HFFc6 (cell line): Measurements from ENCODE around the gene ARIH2. TPM values are rescaled to one million over a fixed set of nuclear protein-coding genes. Genes with fewer than 3 reads are reported as not detected.
A peak's percentile ranks its signal among the peaks of the same experiment; 100 is the strongest.

Source experiments
- DNase-seq: peaks from one replicate; pipeline ENCODE4 v3.0.0-alpha.2; 2018
- H3K27ac Mint-ChIP-seq: 2 replicates; pipeline ENCODE4 v1.8.0; 2020; ENCODE audit warnings: mild to moderate bottlenecking, mixed read lengths
- H3K27me3 Mint-ChIP-seq: 2 replicates; pipeline ENCODE4 v1.8.0; 2021; ENCODE audit warnings: mild to moderate bottlenecking, moderate library complexity, mixed read lengths; ENCODE audit not compliant: insufficient read depth
- H3K36me3 Mint-ChIP-seq: 2 replicates; pipeline ENCODE4 v1.8.0; 2021; ENCODE audit warnings: low read depth, mixed read lengths
- H3K4me1 Mint-ChIP-seq: 2 replicates; pipeline ENCODE4 v1.8.0; 2020; ENCODE audit warnings: low read depth, mixed read lengths
- H3K4me3 Mint-ChIP-seq: 2 replicates; pipeline ENCODE4 v1.8.0; 2020; ENCODE audit warnings: mild to moderate bottlenecking, moderate library complexity, mixed read lengths
- H3K9me3 Mint-ChIP-seq: 2 replicates; pipeline ENCODE4 v1.8.0; 2020; ENCODE audit warnings: mild to moderate bottlenecking, mixed read lengths
- CTCF ChIP-seq: fragments of 200-600 bp; sonication (generic); IDR thresholded peaks from 2 replicates; pipeline ENCODE4 v1.5.0; 2021; ENCODE audit warnings: antibody characterized with exemption, mild to moderate bottlenecking
- total RNA-seq, 6 experiments: library from RNA; stranded (reverse); fragmentation: NEBNext Ultra II Directional; extraction: Animal tissue kit (Norgen Biotek cat#: 25700); gene quantifications; 2 replicates in 1 of 6; 3 replicates in 5 of 6; pipeline ENCODE4 v1.2.3, GENCODE V29; 2021

ARIH2 gene
- total RNA-seq, 6 experiments from 2014 or later: 60.0 to 71.6 (median 68.3) TPM

GRCh38 chr3:48997714-48998637 is 79.3 kb downstream of the ARIH2 start:
- Mint-ChIP-seq H3K27me3 (no peaks in the 10 kb centered on the region; the same call in 1 of the 2 replicates), H3K27ac (no peak overlapping the region)
- DNase-seq: no peak

GRCh38 chr3:48999085-48999858 is 80.6 kb downstream of the ARIH2 start:
- Mint-ChIP-seq H3K4me3 (no peak overlapping the region), H3K4me1 (0 out of 2 replicates have a peak, but pooled peaks cover under 1% of the 10 kb centered on the region), H3K27me3 (no peaks in the 10 kb centered on the region; the same call in 1 of the 2 replicates), H3K27ac (no peak overlapping the region), H3K9me3 (no peaks in the 10 kb centered on the region), H3K36me3 (peaks cover 10% of the 10 kb centered on the region)
- DNase-seq: no peak
- no peak for TF ChIP-seq CTCF

More at GRCh38 chr3:48997714-48998637, 79.3 kb downstream of the ARIH2 start:
- no peaks in the 10 kb centered on the region for H3K9me3 Mint-ChIP-seq
- H3K4me1 Mint-ChIP-seq: peaks cover 13% of the 10 kb centered on the region
- H3K4me3 Mint-ChIP-seq: no peak overlapping the region
- peaks cover 6% of the 10 kb centered on the region for H3K36me3 Mint-ChIP-seq
- no peak for TF ChIP-seq CTCF

GRCh38 chr3:49001155-49001554 is 82.5 kb downstream of the ARIH2 start:
- no peak overlapping the region for H3K4me3 Mint-ChIP-seq

GRCh38 chr3:49004352-49005302 is 86.0 kb downstream of the ARIH2 start:
- Mint-ChIP-seq H3K4me1 (peaks cover 28% of the 10 kb centered on the region), H3K27me3 (peaks cover 2% of the 10 kb centered on the region; the same call in 1 of the 2 replicates), H3K4me3 (no peak overlapping the region), H3K27ac (no peak overlapping the region), H3K36me3 (peaks cover 8% of the 10 kb centered on the region; the same call in 1 of the 2 replicates), H3K9me3 (no peaks in the 10 kb centered on the region)
- DNase-seq: no peak
- no peak for TF ChIP-seq CTCF

More at GRCh38 chr3:49001155-49001554, 82.5 kb downstream of the ARIH2 start:
- H3K27me3 Mint-ChIP-seq: no peaks in the 10 kb centered on the region
- no peak overlapping the region for H3K27ac Mint-ChIP-seq
- 0 out of 2 replicates have a peak, but pooled peaks cover 4% of the 10 kb centered on the region for H3K36me3 Mint-ChIP-seq
- peak; percentile 28; the same call in 1 of the 2 replicates for TF ChIP-seq CTCF
- no peaks in the 10 kb centered on the region for H3K9me3 Mint-ChIP-seq
- DNase-seq: no peak
- peaks cover 2% of the 10 kb centered on the region for H3K4me1 Mint-ChIP-seq
